ACHN (cell line): ENCODE measurements around the gene WDR19.

Source experiments
- DNase-seq: peaks from one replicate; pipeline ENCODE4 v3.0.0-alpha.2; 2015
- in situ Hi-C: cut with HindIII; loops from 2 replicates; pipeline ENCODE4 v1.10.0; 2017; ENCODE audit warnings: low sequenced_read_pairs, low pct_ligation_motif_present, low pct_unique_long_range_greater_than_20kb

WDR19 gene

DNA sequence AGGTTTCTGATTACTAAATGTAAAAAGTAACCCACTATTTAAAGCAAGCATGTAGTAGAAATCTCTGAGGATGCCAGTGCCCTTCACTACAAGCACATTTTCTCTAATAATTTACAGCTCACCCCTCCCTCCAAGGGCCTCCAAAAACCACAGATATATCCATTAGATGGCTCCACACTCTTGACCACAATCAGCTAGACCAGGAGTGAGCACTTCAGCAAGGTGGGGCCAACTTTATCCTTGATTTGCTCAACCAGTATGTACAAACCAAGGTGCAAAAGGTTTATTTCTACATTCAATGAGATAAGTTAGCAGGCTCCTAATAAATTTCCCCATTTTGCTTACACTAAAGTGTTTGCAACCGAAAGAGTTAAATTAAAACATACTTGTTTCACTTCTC, 148.0 kb downstream of the WDR19 start:
- in situ Hi-C loops, result no loop called here
- peak; percentile 37 for DNase-seq

DNA sequence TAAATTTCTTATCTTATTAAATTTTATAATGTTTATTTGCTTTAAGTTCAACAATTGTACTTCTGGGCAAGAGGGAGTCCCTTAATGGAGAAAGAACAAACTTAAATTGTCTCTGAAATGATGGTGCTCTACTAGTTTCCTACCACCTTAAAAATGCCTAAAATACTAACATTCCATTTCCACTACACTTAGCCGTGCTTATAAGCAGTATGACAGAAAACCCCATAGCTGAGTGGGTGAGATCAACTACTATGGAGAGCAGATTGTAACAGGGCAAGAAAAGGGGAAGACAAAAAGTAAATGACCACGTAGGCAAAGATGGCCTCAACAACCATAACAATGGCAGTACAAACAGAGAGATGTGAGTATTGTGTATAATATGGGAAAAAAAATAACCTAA, 148.9 kb downstream of the WDR19 start:
- in situ Hi-C loops, result no loop called here
- no peak for DNase-seq
